Pancreas (tissue), 10 donors: ENCODE data around the gene CEND1. TPM values are rescaled to one million over a fixed set of nuclear protein-coding genes. Genes with fewer than 3 reads are reported as not detected.

Source experiments
- ATAC-seq, 4 donors: fragments of 200-7000 bp; cut with Tn5 transposase; one replicate each; pipeline versions ENCODE4 v1.8.0 to v1.9.1; 2020; ENCODE audit warnings: mild to moderate bottlenecking in 4 of 4, moderate library complexity in 4 of 4
- DNase-seq, 6 donors: peaks; one replicate each; pipeline ENCODE4 v3.0.0-alpha.2; 2020
- FAIRE-seq: peaks from 2 replicates; lab custom pipeline; 2012; peaks lifted over from hg19 to GRCh38; lab: Jason Lieb, UNC
- H3K27ac ChIP-seq, 4 donors: fragments of 200-600 bp; sonication (generic); 1 replicate in 3 of 4; 2 replicates in 1 of 4; pipeline versions ENCODE4 v1.5.0 to v1.8.0; 2020
- H3K27me3 ChIP-seq, 4 donors: fragments of 200-600 bp; one replicate each; pipeline ENCODE4 v1.8.0; 2021
- H3K36me3 ChIP-seq, 3 donors: fragments of 200-600 bp; sonication (generic) in 1 of 3; one replicate each; pipeline versions ENCODE4 v1.5.0 to v1.8.0; 2020 to 2021
- H3K4me1 ChIP-seq, 3 donors: fragments of 200-600 bp; one replicate each; pipeline ENCODE4 v1.8.0; 2021
- H3K4me3 ChIP-seq, 4 donors: fragments of 200-600 bp; sonication (generic) in 2 of 4; one replicate each; pipeline versions ENCODE4 v1.5.0 to v1.8.0; 2020 to 2021
- H3K9me3 ChIP-seq, 4 donors: fragments of 200-600 bp; one replicate each; pipeline ENCODE4 v1.8.0; 2021
- CTCF ChIP-seq, 4 donors: fragments of 200-600 bp; sonication (generic) in 3 of 4; IDR thresholded peaks; one replicate each; pipeline versions ENCODE4 v1.5.0 to v1.8.0; 2021; ENCODE audit warnings: antibody characterized with exemption in 4 of 4
- WGBS, 2 donors: extraction: QIAGEN DNeasy Blood & Tissue Kit; methylation state at CpG; one replicate each; pipeline ENCODE4 v1.1.7; 2013; 5-methylcytosine and 5-hydroxymethylcytosine counted together
- intact Hi-C, 3 donors: fragments of 100-400 bp; cut with DNase I; formaldehyde crosslinking; loops; one replicate each; pipeline versions ENCODE4 v1.11.1 to v1.14.2; 2022
- polyA plus RNA-seq, 2 donors: library from polyadenylated mRNA; stranded (reverse); fragments of 200-250 nt; gene quantifications; one replicate each; pipeline ENCODE4 v1.2.3, GENCODE V29; 2013
- total RNA-seq, 6 donors: library from RNA; stranded (reverse); fragmentation: NEBNext Ultra II Directional in 4 of 6; extraction: Animal tissue kit (Norgen Biotek cat#: 25700) in 4 of 6; gene quantifications; one replicate each; pipeline versions ENCODE4 v1.2.1 to v1.2.4, GENCODE V29; 2021 to 2023
- donor health status: healthy with polysubstance abuse.
- donor health status: DM: no; HTN: no; CAD: no; lungs with moderate emphysema.
- donor health status: DM: no; HTN: no; CAD: no.
- donor health status: control.
- donor health status: control.
- donor health status: Bipolar disorder and iron deficiency.
- donor health status: DM: yes; HTN: yes; CAD: no.
- donor health status: DM: no; HTN: no; CAD: no.
- donor health status: DM: no; HTN: no; CAD: no.
- donor health status: DM: yes; HTN: yes; CAD: no.

The CEND1 gene
- total and polyA plus RNA-seq, 8 donors: 0.12 to 0.42 (median 0.27) TPM; not detected in 5

- peak in 2 of 6 donors; percentile 37 to 72 for DNase-seq
Measured at GRCh38 chr11:787084-787675, 2.7 kb downstream of the CEND1 start.

GRCh38 chr11:786235-787083, 3.4 kb downstream of the CEND1 start:
- Histone ChIP-seq H3K4me3 (no peak overlapping the region), H3K27me3 (no peaks in the 10 kb centered on the region), H3K27ac (no peak overlapping the region), H3K36me3 (peaks cover 0 to 1% (median 0%) of the 10 kb centered on the region in 3 donors), H3K9me3 (no peaks in the 10 kb centered on the region), H3K4me1 (no peaks in the 10 kb centered on the region)
- no peak for TF ChIP-seq CTCF (IDR thresholded peaks at IDR 0.05)
- intact Hi-C loops: no loop called here
- WGBS, 2 donors: 73 to 78% methylated on average over 24 of the region's 24 CpGs
- DNase-seq: peak in 2 of 6 donors; percentile 29 to 67
- no peak for FAIRE-seq
- no peak for ATAC-seq

More at GRCh38 chr11:787084-787675, 2.7 kb downstream of the CEND1 start:
- H3K36me3 ChIP-seq: peaks cover 0 to 9% (median 4%) of the 10 kb centered on the region in 3 donors
- no peaks in the 10 kb centered on the region for H3K9me3 ChIP-seq
- intact Hi-C loops: no loop called here
- FAIRE-seq (no peak), ATAC-seq (no peak)
- TF ChIP-seq CTCF (IDR thresholded peaks at IDR 0.05): no peak
- no peak overlapping the region for H3K27ac ChIP-seq
- H3K4me3 ChIP-seq: no peak overlapping the region
- WGBS, 2 donors: 84 to 86% methylated on average over 22 to 24 of the region's 24 CpGs
- no peaks in the 10 kb centered on the region for H3K27me3 ChIP-seq
- H3K4me1 ChIP-seq: no peaks in the 10 kb centered on the region

DNA sequence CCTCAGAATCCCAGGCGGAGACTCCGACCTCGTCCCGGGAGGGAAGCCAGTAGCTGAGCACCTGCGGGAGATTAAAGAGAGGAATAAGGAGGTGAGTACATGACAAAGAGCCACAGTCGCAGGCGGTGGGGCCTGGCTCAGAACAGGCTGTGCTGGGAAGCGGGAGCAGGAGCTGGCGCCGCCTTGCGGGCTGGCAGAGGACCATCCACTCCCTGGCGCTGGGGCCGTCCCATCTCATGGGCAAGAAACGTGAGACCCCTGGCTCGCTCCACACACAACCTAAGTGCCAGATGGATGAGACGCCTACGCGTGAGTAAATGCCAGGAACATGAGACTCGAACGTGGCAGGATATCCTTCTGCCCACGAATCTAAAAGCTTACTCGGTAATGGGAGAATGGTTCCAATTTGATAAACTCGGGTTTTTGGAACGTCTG, 6.3 kb downstream of the CEND1 start:
- DNase-seq (peak; percentile 81 to 95 (median 88)), ATAC-seq (peak; percentile 87 to 95 (median 92)), FAIRE-seq (no peak)
- peak overlapping the region in 1 of 4 donors; percentile 50 for H3K27ac ChIP-seq
- H3K9me3 ChIP-seq: no peaks in the 10 kb centered on the region
- peak; percentile 45 to 71 (median 57) for TF ChIP-seq CTCF (IDR thresholded peaks at IDR 0.05)
- no peaks in the 10 kb centered on the region for H3K27me3 ChIP-seq
- 7 to 10% methylated on average over 24 of the region's 24 CpGs for WGBS, 2 donors
- H3K36me3 ChIP-seq: no peaks in the 10 kb centered on the region
- no peaks in the 10 kb centered on the region for H3K4me1 ChIP-seq
- H3K4me3 ChIP-seq: peak overlapping the region in 1 of 4 donors; percentile 3
- intact Hi-C loops: no loop called here

DNA sequence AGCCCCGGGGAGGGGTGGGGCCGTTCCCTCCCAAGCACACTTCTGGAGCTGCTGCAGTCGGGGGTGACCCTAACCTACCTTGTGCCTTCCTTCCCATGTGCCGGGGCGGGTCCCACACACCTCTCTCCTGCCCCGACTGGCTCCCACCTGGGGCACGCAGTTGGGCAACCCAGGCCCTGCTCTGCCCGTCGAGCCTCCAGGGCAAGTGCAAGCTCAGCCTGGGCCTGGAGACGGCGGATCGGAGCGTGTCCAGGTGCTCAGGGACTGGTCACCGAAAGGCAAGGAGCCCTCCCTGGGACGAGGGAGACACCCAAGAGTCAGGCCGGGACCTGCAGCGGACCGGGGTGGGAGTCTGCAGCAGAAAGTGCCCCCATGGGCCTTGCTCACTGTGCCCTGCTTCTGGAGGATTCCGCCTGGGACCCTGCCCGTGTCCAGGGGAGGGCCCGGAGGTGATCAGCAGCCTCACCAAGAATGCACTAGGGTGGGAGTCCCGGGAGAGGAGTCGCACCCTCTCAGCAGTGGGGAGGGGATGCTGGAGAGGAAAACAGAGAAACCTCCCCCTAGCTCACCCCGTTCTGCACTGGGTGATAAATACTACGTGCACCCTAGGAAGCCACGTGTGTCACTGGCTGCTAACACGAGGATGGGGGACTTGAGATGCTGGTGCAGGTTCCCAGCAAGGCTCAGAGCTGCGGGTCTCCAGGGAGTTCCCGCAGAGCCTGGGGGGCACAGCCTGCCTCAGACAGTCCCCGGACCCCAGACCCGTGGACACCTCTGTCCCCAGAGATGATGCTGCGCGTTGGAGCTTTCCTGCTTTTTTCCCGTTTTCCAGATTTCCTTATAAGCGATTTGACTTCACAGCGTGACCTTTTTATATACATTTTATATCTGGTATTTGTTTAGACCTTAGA, 7.4 kb downstream of the CEND1 start:
- Histone ChIP-seq H3K4me3 (no peak overlapping the region), H3K27me3 (no peaks in the 10 kb centered on the region), H3K9me3 (no peaks in the 10 kb centered on the region), H3K27ac (no peak overlapping the region), H3K4me1 (peaks cover 0 to 6% (median 0%) of the 10 kb centered on the region in 3 donors), H3K36me3 (no peaks in the 10 kb centered on the region)
- intact Hi-C loops: no loop called here
- no peak for ATAC-seq
- TF ChIP-seq CTCF (IDR thresholded peaks at IDR 0.05): no peak
- 72 to 78% methylated on average over 36 of the region's 36 CpGs for WGBS, 2 donors
- FAIRE-seq: no peak
- peak in 3 of 6 donors; percentile 8 to 78 (median 40) for DNase-seq
